ENCODE measurements around the gene FMO5. TPM values are rescaled to one million over a fixed set of nuclear protein-coding genes. Genes with fewer than 3 reads are reported as not detected.

FMO5 gene
- total and polyA plus RNA-seq, 2 of the 13 experiments (the other 11 are each of a cell fraction or from before 2014, with no cell fraction given): 48.2 to 149 TPM

GRCh38 chr1:147211577-147211976, 13.6 kb downstream of the FMO5 start (continued):
- TF ChIP-seq, protein P1, sequence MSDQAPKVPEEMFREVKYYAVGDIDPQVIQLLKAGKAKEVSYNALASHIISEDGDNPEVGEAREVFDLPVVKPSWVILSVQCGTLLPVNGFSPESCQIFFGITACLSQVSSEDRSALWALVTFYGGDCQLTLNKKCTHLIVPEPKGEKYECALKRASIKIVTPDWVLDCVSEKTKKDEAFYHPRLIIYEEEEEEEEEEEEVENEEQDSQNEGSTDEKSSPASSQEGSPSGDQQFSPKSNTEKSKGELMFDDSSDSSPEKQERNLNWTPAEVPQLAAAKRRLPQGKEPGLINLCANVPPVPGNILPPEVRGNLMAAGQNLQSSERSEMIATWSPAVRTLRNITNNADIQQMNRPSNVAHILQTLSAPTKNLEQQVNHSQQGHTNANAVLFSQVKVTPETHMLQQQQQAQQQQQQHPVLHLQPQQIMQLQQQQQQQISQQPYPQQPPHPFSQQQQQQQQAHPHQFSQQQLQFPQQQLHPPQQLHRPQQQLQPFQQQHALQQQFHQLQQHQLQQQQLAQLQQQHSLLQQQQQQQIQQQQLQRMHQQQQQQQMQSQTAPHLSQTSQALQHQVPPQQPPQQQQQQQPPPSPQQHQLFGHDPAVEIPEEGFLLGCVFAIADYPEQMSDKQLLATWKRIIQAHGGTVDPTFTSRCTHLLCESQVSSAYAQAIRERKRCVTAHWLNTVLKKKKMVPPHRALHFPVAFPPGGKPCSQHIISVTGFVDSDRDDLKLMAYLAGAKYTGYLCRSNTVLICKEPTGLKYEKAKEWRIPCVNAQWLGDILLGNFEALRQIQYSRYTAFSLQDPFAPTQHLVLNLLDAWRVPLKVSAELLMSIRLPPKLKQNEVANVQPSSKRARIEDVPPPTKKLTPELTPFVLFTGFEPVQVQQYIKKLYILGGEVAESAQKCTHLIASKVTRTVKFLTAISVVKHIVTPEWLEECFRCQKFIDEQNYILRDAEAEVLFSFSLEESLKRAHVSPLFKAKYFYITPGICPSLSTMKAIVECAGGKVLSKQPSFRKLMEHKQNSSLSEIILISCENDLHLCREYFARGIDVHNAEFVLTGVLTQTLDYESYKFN (CRISPR knock-in tag; conservative IDR thresholded peaks at IDR 0.05): peak; percentile 28; the same call in 1 of the 2 replicates
- TF ChIP-seq BRD4 (CRISPR knock-in tag; IDR thresholded peaks at IDR 0.05) (no peak), ZNF784 (CRISPR knock-in tag; IDR thresholded peaks at IDR 0.05; ENCODE audit: borderline replicate concordance) (no peak), SOX5 (CRISPR knock-in tag; IDR thresholded peaks at IDR 0.05; ENCODE audit: borderline replicate concordance) (peak; percentile 41; the same call in 1 of the 2 replicates), SOX13 (IDR thresholded peaks at IDR 0.05) (no peak), SOX13 (CRISPR knock-in tag; conservative IDR thresholded peaks at IDR 0.05 in 1 of 2, IDR thresholded peaks at IDR 0.05 in 1 of 2) (peak in 1 of 2 experiments; percentile 75; a peak in 2 of 4 replicates), CBX1 (IDR thresholded peaks at IDR 0.05; ENCODE audit: low read depth) (no peak), NFATC3 (CRISPR knock-in tag; IDR thresholded peaks at IDR 0.05) (no peak), TMF1 (CRISPR knock-in tag; IDR thresholded peaks at IDR 0.05; ENCODE audit: low read depth) (no peak), GATA4 (IDR thresholded peaks at IDR 0.05; ENCODE audit: borderline replicate concordance, low read depth) (peak; percentile 29; the same call in 1 of the 2 replicates), ZNF614 (CRISPR knock-in tag; IDR thresholded peaks at IDR 0.05; ENCODE audit: borderline replicate concordance) (0 out of 2 replicates have a peak, but pooled peaks have one; percentile 25), ARID5B (CRISPR knock-in tag; IDR thresholded peaks at IDR 0.05) (peak; percentile 15; the same call in 1 of the 2 replicates), HNF4G (IDR thresholded peaks at IDR 0.05; ENCODE audit: borderline replicate concordance, low read depth, low read length) (0 out of 2 replicates have a peak, but pooled peaks have one; percentile 33), HNF4G (CRISPR knock-in tag; IDR thresholded peaks at IDR 0.05; ENCODE audit: borderline replicate concordance, low read depth) (no peak), RARA (CRISPR knock-in tag; IDR thresholded peaks at IDR 0.05) (0 out of 2 replicates have a peak, but pooled peaks have one; percentile 14), MED8 (CRISPR knock-in tag; IDR thresholded peaks at IDR 0.05; ENCODE audit: insufficient replicate concordance) (peak; percentile 38), HMG20A (CRISPR knock-in tag; IDR thresholded peaks at IDR 0.05; ENCODE audit: borderline replicate concordance) (0 out of 2 replicates have a peak, but pooled peaks have one; percentile 39), TCF7 (IDR thresholded peaks at IDR 0.05; ENCODE audit: low read depth) (no peak)
- TF ChIP-seq, protein P2, sequence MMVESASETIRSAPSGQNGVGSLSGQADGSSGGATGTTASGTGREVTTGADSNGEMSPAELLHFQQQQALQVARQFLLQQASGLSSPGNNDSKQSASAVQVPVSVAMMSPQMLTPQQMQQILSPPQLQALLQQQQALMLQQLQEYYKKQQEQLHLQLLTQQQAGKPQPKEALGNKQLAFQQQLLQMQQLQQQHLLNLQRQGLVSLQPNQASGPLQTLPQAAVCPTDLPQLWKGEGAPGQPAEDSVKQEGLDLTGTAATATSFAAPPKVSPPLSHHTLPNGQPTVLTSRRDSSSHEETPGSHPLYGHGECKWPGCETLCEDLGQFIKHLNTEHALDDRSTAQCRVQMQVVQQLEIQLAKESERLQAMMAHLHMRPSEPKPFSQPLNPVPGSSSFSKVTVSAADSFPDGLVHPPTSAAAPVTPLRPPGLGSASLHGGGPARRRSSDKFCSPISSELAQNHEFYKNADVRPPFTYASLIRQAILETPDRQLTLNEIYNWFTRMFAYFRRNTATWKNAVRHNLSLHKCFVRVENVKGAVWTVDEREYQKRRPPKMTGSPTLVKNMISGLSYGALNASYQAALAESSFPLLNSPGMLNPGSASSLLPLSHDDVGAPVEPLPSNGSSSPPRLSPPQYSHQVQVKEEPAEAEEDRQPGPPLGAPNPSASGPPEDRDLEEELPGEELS (CRISPR knock-in tag; IDR thresholded peaks at IDR 0.05): peak; percentile 55

All from HepG2 (cell line).